Measurements from ENCODE around the gene DDX10.

DNA sequence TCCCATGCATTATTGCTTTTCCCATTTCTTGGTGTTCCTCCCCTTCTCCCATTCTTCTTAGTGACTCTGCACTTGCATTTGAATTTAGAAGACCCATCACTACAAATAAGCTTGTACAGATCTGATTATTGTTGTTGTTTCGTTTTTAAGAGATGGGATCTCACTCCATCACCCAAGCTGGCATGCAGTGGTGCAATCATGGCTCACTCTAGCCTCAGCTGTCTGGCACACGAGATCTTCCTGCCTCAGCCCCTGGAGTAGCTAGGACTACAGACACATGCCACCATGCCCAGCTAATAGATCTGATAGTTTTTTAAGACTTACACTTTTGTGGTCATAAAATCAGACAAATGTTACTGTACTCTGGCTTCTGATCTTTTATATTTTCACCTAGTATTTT is 252.1 kb downstream of the DDX10 start:
- TF ChIP-seq EZH2 (IDR thresholded peaks at IDR 0.05; ENCODE audit: borderline replicate concordance, low read depth, low read length, severe bottlenecking), result no peak
- TF ChIP-seq, protein P1, sequence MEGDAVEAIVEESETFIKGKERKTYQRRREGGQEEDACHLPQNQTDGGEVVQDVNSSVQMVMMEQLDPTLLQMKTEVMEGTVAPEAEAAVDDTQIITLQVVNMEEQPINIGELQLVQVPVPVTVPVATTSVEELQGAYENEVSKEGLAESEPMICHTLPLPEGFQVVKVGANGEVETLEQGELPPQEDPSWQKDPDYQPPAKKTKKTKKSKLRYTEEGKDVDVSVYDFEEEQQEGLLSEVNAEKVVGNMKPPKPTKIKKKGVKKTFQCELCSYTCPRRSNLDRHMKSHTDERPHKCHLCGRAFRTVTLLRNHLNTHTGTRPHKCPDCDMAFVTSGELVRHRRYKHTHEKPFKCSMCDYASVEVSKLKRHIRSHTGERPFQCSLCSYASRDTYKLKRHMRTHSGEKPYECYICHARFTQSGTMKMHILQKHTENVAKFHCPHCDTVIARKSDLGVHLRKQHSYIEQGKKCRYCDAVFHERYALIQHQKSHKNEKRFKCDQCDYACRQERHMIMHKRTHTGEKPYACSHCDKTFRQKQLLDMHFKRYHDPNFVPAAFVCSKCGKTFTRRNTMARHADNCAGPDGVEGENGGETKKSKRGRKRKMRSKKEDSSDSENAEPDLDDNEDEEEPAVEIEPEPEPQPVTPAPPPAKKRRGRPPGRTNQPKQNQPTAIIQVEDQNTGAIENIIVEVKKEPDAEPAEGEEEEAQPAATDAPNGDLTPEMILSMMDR (IDR thresholded peaks at IDR 0.05; ENCODE audit: borderline replicate concordance, extremely low read depth, low read length, poor library complexity, severe bottlenecking), result no peak
